GM19351 (cell line): ENCODE data around the gene CD86.
A peak's percentile ranks its signal among the peaks of the same experiment; 100 is the strongest.

Experiments used
- ATAC-seq: cut with Tn5 transposase; IDR thresholded peaks from one replicate; pipeline ENCODE4 v1.9.1; 2021; ENCODE audit warnings: mild to moderate bottlenecking, moderate library complexity; ENCODE audit not compliant: unreplicated experiment

CD86 gene

GRCh38 chr3:122057671-122058070 lies 2.5 kb downstream of the CD86 start:
- ATAC-seq = no peak

GRCh38 chr3:122058294-122058693 lies 3.1 kb downstream of the CD86 start:
- ATAC-seq = no peak

- no peak for ATAC-seq
These were observed 5.0 kb downstream of the CD86 start for GRCh38 chr3:122060040-122060698.

GRCh38 chr3:122063908-122064307 lies 8.7 kb downstream of the CD86 start:
- no peak for ATAC-seq

- ATAC-seq = no peak
These were observed 9.2 kb downstream of the CD86 start for GRCh38 chr3:122064326-122064725.

DNA sequence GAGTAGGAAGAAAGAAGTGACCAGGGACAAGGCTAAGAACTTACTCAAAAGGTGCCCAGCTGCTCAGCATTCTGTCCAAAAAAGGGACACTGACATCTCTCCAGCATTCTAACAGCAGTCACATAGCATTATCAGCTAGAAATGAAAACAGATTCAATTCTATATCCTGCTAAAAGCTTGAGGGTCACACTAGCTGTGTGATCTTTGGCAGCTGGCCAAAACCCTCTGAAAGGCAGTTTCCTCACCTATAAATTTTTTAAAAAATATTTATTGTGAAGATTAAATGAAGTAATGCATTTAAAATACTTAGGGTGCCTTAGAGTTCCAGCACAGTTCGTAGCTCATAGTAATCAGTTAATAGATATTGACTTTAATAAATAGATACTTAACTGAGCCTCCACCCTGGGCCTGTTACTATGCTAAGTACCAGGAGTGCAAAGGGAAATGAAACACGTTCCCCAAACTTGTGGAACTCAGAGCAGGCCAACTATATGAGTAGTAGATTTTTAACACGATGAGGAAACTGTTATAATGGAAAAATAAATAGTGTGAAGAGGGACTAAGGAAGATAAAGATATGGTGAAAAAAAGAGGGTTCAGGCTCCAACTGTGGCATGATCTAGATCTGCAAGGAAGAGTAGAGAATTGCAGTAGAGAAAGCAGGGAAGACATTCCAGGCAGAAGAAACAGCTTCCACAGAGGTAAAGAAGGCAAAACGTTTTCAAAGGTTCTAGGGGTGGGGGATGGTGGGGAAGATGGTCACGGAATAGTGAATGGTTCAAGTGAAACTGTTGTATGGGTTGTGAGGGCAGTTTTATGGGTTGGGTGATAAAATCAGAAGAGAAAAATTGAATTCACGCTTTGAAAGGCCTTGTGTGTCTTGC lies 11.4 kb downstream of the CD86 start:
- ATAC-seq = no peak

- ATAC-seq = peak; percentile 50
These were observed 12.0 kb downstream of the CD86 start for GRCh38 chr3:122067214-122067550.

DNA sequence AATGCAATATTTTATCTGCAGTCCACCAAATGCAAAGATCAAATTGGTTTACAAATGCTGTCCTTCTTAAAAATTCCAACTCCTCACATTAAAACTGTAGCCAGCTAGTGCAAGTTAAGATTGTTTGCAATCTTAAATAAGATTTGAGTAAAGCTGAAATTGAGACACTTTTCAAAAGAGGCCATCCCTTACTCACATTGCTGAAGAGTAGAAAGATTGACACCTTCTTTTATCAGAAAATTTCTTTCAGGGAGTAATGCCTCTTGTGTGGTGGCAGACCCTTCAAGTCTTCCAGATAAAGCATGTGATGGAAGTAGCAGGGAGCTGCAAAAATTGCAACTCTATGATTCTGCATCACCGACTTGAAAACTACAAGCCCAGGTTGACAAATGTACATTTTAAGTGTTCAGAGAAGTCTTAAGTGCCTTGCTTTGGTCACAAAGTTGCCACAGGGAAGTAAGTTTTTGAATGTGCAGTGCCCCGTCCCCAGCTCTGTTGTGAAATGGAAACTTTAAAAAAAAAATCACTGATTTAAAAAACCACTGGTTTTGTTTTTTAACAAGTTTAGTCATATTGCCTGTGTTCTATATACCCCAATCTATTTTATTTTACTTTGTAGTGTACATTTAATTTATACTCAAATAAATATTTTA lies 12.6 kb downstream of the CD86 start:
- ATAC-seq = peak; percentile 46

- peak; percentile 66 for ATAC-seq
These were observed 19.6 kb downstream of the CD86 start for GRCh38 chr3:122074621-122075265.

DNA sequence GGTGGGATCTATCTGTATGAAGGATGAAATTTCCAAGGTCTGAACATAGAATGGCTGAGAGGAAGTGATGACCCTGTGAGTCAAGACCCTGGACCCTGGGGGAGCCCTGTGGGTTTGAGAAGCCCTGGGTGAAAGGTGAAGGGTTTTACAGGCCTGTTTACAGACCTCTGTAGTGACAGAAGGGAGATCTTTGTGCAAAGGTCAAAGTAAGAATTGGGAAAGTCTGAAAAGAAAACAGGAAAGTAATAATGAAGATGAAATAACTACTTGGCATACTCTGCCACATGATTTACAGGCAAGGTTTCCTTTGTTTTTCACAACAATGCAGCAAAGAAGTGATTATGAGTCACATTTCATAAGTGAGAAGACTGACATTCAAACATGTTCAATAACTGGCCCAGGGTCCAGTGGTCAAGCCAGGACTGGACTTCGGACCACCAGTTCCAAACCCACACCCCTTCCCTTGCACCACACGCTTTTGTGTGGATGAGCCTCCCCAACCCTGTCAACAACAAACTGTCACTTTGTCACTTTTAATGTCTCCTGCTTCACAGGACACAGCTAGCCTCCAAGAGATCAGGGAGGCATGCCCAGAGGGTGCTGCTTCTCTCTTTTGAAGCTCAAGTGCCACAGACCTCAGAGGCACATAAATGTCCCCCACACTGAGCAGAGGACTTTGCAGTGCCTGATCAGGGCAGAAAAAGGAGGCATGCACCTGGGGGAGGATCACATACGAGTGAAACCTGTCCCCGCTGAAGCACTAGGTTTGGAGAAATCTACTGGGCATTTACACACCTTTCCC lies 21.5 kb downstream of the CD86 start:
- no peak for ATAC-seq

DNA sequence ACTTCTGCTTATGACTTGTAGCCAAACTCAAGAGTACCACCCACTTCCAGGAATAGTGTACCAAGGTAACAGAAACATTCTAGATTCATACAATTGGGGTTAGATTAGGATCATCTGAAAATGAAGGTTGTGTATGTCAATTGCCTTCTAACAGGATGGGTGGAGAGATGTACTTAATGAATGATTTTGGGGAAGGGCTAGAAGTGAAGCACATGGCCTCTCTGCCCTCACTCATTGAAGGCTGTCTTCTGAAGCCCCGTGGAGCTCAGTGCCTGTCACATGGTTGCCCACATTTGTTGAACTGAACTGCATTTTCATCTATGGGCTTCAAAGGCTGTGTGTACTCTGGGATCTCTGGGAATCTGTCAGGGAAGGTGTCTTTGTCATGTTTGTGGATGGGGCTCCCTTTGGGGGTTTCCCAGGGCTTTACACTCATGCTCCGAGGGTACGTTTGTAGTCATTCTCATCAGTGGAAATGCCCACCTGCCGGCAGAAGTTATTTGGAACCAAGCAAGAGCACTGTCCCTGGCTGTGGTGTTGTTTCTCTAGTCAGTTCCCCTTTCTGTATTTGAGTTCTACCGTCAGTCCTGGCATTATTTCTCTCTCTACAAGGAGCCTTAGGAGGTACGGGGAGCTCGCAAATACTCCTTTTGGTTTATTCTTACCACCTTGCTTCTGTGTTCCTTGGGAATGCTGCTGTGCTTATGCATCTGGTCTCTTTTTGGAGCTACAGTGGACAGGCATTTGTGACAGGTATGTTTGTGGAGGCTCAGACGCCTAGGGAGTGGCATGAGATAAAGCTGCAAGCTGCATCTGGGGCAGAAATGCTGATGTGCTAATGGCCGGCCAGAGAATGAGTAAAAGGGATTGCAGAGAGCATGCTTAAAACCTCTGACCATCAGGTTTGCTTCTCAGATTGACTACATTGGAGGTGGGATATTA lies 22.4 kb downstream of the CD86 start:
- peak; percentile 21 for ATAC-seq

GRCh38 chr3:122078235-122078935 lies 23.2 kb downstream of the CD86 start:
- ATAC-seq = no peak

- ATAC-seq = peak; percentile 4
These were observed 24.5 kb downstream of the CD86 start for GRCh38 chr3:122079524-122080206.

DNA sequence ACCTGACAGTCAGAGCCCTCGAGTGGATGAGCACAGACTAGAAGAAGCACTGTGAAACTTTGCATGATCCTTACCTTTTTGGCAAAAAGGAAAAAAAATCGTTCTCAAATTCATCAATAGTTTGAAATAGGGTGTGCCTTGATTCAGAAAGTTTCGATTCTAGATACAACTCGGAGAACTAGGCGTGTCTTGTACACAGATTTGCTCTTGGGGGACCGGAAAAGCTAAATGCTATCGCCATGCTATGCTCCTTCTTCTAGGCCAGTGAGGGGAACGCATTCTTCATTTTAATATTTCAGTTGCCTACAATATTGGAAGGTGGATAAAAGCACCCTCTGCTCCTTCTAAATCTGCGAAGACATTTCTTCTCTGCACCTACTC lies 25.0 kb downstream of the CD86 start:
- ATAC-seq = peak; percentile 26

- peak; percentile 50 for ATAC-seq
These were observed 26.5 kb downstream of the CD86 start for GRCh38 chr3:122081543-122082247.

DNA sequence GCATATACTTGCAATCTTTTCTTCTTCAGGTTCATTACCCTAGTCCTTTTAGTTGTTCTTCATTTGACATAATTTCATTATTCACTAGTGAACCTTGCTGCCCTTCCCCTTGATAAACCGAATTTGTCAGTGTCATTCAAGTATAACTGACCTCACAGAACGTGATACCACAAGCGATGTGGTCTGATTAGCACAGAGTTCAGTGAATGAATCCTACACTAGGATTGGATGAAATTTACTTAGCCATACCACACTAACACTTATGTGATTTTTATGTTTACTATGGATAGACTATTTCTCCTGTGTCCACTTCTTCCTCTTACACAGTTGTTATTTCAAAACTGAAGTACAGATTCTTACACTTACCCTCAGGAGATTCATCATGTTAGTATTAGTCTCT lies 27.2 kb downstream of the CD86 start:
- ATAC-seq = no peak

- ATAC-seq = no peak
These were observed 29.6 kb downstream of the CD86 start for GRCh38 chr3:122084799-122085198.

- ATAC-seq = no peak
These were observed 30.5 kb downstream of the CD86 start for GRCh38 chr3:122085673-122086072.
